GM18502 (cell line): ENCODE results near the gene CNRIP1.
"Not testable (repeated sequence)": the region's sequence is repeated elsewhere in the genome, so short reads cannot be mapped to it uniquely, and the experiment has no call there.

Experiments
- ATAC-seq: cut with Tn5 transposase; IDR thresholded peaks from one replicate; pipeline ENCODE4 v1.9.1; 2021; ENCODE audit warnings: mild to moderate bottlenecking; ENCODE audit not compliant: unreplicated experiment, poor library complexity

Gene CNRIP1

DNA sequence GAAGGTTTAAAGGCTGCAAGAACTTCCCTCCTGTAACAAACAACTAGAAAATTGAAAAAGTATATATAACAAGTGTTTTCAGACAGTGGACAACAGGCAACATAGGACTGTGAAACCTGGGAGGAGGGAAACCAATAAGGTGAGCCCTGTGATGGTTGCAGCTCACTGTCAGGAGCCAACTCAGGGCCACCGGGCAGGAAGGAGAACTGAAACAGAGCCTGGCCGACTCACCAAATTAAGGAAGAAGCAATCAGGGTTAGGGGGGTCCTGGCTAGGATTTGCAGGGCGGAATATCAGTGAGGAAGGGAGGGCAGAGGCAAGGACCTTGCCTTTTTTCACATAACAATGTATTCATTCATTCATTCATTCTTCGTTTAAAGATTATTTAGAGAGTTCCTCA, 21.8 kb upstream of the CNRIP1 start:
- no peak for ATAC-seq

DNA sequence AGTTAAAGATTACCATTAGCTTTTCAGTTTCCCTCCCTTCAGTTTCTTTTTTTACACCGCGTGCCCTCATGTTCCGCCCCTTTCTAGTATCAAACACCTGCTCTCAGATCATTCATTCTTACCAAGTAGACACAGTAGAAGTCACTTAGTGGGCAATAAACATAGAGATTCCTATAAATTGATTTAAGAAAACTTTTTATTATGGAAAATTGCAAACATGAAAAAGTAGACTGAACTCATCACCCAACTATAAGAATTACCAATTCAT, 21.2 kb upstream of the CNRIP1 start:
- ATAC-seq, result no peak

GRCh38 chr2:68340226-68341061, 20.7 kb upstream of the CNRIP1 start:
- ATAC-seq, result no peak

DNA sequence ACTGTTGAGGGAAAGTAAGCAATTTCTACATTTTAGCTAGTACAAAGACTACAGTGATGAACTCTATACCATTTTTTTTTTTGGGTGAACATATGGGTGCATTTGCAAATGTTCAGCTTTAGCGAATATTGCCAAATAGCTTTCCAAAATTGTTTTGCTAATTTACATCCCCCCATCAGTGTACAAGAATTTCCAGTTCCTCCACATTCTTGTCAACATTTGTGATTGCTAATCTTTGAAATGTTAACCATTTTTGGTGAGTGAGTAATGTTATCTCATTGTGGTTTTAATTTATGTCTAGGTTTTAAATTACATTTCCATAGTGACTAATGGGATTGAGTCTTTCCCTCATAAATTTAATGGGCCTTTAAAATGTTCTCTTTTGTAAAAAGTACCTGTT, 16.4 kb upstream of the CNRIP1 start:
- no peak for ATAC-seq

GRCh38 chr2:68333931-68334330, 14.2 kb upstream of the CNRIP1 start:
- ATAC-seq, result no peak

DNA sequence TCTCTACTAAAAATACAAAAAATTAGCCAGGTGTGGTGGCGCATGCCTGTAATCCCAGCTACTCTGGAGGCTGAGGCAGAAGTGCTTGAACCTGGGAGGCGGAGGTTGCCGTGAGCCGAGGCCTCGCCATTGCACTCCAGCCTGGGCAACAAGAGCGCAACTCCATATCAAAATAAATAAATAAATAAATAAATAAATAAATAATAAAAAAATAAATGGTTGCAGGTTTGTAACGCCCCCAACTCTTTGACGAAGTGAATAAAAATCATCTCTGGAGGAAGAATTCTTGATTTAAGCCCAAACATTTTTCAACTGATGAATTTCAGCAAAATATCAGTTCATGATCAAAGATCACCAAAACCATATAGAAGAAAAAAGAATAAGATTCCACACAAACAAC, 13.3 kb upstream of the CNRIP1 start:
- no peak for ATAC-seq

- peak; percentile 55 for ATAC-seq
Observed at GRCh38 chr2:68330691-68331090, 10.9 kb upstream of the CNRIP1 start.

- ATAC-seq, result no peak
Observed at GRCh38 chr2:68328901-68329300, 9.2 kb upstream of the CNRIP1 start.

- no peak for ATAC-seq
Observed at GRCh38 chr2:68325056-68325455, 5.3 kb upstream of the CNRIP1 start.

GRCh38 chr2:68320118-68320641, 431 bp upstream of the CNRIP1 start:
- no peak for ATAC-seq

DNA sequence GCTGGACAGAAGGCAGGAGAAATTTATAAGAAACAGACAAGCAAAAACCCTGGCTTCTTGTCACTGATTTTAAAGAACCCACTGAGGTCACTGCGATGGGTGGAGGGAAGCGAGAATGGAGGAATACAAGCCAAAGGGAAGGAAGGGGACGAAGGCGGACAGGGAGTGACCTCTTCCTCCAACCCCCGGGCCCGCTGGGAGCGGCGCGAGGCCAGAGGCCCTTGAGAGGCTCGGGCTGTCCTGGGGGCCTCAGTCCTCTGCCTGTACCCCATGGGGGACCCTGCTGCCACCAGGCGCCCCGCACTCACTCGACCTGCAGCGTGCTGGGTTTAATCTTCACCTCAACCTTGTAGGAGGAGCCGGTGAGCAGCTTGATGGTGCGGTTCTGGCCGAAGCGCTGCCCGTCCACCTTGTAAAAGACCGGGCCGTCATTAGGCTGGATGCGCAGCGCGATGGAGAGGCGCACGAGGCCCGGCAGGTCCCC, 793 bp downstream of the CNRIP1 start:
- no peak for ATAC-seq

- no peak for ATAC-seq
Observed at GRCh38 chr2:68317971-68318913, 1.5 kb downstream of the CNRIP1 start.

DNA sequence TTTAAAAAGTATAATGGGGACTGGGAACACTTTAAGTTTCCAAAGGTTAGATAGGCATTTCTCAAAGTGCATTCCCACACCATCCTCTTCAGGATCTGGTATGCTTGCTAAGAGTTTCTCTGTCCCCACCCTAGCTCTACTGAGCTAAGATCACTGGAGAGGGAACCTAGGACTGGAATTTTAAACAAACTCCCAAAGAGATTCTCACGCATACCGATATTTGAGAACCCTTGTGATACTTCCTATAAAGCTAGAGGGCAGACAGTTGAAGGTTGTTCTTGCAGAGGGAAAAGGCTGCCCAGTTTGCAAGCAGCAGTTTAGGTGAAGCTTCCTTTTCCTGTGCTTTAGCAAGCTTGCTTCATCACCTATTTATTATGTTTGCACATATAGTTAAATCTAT, 3.6 kb downstream of the CNRIP1 start:
- ATAC-seq, result no peak

DNA sequence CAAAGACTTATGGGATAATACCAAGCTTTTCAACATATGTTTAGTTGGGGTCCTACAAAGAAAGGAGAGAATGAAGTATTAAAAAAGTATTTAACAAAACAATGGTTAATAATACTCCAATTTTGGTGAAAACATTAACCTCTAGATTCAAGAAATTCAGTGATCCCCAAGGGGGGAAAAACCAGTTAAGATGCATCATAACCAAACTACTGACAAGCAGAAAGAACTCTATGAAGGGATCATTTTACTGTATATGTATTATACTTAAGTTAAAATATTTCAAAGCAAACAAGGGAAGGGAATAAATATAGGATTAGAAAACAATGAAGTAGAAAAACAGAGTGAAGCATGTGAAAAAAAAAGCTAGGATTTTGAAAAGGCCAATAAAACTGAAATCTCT, 8.7 kb downstream of the CNRIP1 start:
- no peak for ATAC-seq

DNA sequence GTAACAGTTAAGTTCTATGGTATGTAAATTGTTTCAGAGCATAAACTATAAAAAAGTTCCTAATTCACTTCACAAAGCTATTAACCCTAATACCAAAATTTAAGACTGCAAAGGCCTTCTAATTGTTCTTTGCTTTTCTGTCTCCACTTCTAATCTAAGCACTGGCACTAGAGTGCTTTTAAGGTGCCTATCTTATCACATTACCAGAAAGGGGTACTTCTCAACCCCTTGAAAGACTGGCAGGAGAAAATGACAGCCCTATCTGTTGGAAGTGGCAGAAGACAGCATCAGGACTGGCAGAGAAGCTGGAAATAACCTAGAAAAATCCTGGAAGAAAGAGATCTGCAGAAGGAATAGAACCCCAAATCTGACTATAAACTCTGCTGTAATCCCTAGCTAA, 10.3 kb downstream of the CNRIP1 start:
- ATAC-seq, result no peak

DNA sequence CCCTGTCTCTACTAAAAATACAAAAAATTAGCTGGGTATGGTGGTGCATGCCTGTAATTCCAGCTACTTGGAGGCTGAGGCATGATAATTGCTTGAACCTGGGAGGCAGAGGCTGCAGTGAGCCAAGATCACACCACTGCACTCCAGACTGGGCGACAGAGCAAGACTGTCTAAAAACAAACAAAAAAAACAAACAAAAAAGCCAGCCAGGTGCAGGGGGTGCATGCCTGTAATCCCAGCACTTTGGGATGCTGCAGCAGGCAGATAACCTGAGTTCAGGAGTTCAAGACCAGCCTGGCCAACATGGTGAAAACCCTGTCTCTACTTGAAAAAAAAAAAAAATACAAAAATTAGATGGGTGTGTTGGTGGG, 15.9 kb downstream of the CNRIP1 start:
- not testable (repeated sequence) for ATAC-seq

- ATAC-seq, result no peak
Observed at GRCh38 chr2:68303033-68303901, 16.5 kb downstream of the CNRIP1 start.

DNA sequence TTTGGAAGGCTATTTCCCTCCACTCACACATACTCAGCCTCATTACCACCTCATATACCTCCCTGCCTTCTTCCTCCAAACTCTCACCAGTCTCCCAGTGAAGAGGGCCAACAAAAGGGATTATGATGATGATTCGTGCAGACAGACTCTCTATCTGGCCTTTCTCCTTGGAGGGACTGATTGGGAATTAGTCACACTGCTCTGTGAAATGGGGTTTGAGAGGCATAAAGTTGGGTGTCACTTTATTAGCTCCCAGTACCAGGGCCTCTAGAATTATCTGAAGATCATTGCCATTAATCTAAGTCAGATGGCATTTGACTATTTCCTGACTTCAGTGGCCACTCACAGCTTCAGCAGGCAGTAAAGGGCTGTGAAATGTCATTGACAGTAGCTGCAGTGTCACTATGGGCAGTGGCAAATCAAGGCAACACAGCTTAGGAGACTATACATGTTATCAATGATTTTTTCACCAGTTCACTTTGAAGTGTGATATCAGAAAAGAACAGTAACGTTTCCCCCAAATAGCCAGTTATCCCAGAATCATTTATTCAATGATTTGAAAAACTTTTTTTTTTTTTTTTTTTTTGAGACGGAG, 17.4 kb downstream of the CNRIP1 start:
- no peak for ATAC-seq

DNA sequence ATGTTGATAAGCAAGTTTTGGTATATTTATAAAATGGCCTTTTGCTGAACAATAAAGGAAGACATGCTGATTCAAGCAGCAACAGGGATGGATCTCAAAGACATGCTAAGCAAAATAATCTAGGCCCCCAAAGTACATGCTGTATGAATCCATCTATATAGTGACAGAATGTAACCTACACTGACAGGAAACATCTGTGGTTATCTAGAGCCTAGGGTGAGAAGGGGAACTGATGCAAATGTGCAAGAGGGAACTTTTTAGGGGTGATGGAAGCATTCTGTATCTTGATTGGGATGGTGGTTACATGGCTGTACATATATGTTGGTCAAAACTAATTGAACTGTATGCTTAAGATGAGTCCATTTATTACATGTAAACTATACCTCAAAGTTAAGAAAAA, 24.2 kb downstream of the CNRIP1 start:
- ATAC-seq, result peak; percentile 79

GRCh38 chr2:68294913-68295312, 24.8 kb downstream of the CNRIP1 start:
- ATAC-seq, result no peak
